Duodenal mucosa (tissue), 2 donors: Measurements from ENCODE around the gene OIT3.

ENCODE experiments used
- H3K27ac ChIP-seq: one replicate; pipeline ENCODE4 v1.7.0; 2013; ENCODE audit warnings: low read depth, low read length
- H3K27me3 ChIP-seq, 2 donors: one replicate each; pipeline ENCODE4 v1.7.0; 2013; ENCODE audit warnings: low read length in 2 of 2, control low read depth in 1 of 2; ENCODE audit not compliant: insufficient read depth in 2 of 2, control insufficient read depth in 1 of 2
- H3K36me3 ChIP-seq, 2 donors: one replicate each; pipeline ENCODE4 v1.7.0; 2013; ENCODE audit warnings: low read length in 2 of 2, control low read depth in 1 of 2; ENCODE audit not compliant: insufficient read depth in 2 of 2, control insufficient read depth in 1 of 2
- H3K4me1 ChIP-seq, 2 donors: one replicate each; pipeline ENCODE4 v1.7.0; 2013; ENCODE audit warnings: low read length in 2 of 2, control low read depth in 1 of 2; ENCODE audit not compliant: insufficient read depth in 2 of 2, control insufficient read depth in 1 of 2
- H3K4me3 ChIP-seq, 2 donors: one replicate each; pipeline ENCODE4 v1.7.0; 2013; ENCODE audit warnings: low read length in 2 of 2, low read depth in 1 of 2
- H3K9ac ChIP-seq, 2 donors: one replicate each; pipeline ENCODE4 v1.7.0; 2013; ENCODE audit warnings: low read length in 2 of 2, low read depth in 1 of 2
- H3K9me3 ChIP-seq, 2 donors: one replicate each; pipeline ENCODE4 v1.7.0; 2013; ENCODE audit warnings: low read length in 2 of 2, control low read depth in 1 of 2; ENCODE audit not compliant: control insufficient read depth in 1 of 2

OIT3 gene

DNA sequence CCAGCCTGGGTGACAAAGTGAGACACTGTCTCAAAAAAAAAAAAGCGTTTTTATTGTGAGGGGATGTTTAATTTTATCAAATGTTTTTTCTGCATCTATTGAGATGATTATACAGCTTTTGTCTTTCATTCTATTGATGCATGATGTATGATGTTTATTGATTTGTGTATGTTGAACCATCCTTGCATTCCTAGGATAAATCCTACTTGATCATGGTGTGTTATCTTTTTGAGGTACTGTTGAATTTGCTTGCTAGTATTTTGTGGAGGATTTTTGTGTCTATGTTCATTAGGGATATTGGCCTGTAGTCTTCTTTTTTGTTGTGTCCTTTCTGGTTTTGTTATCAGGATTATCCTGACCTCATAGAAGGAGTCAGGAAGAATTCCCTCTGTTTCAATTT is 83.3 kb downstream of the OIT3 start:
- Histone ChIP-seq H3K9ac (no peak overlapping the region), H3K27ac (no peak overlapping the region), H3K27me3 (no peaks in the 10 kb centered on the region), H3K36me3 (no peaks in the 10 kb centered on the region), H3K4me3 (no peak overlapping the region), H3K4me1 (no peaks in the 10 kb centered on the region), H3K9me3 (peaks cover 18 to 30% of the 10 kb centered on the region in 2 donors)

DNA sequence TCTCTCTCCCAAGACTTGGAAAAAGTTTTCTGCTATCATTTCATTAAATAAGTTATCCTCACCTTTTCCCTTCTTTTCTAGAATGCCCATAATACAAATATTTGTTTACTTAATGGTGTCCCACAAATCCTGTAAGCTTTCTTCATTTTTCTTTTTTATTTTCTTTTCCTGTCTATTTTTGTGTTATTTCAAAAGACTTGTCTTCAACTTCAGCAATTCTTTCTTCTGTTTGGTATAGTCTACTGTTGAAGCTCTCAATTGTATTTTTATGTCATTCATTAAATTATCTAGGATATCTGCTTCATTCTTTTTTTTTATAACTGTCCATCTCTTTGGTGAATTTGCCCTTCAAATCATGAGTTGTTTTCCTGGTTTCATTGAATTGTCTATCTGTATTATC is 86.2 kb downstream of the OIT3 start:
- Histone ChIP-seq H3K27me3 (no peaks in the 10 kb centered on the region), H3K9ac (no peak overlapping the region), H3K36me3 (no peaks in the 10 kb centered on the region), H3K4me1 (no peaks in the 10 kb centered on the region), H3K9me3 (peaks cover 18 to 30% of the 10 kb centered on the region in 2 donors), H3K27ac (no peak overlapping the region), H3K4me3 (no peak overlapping the region)

DNA sequence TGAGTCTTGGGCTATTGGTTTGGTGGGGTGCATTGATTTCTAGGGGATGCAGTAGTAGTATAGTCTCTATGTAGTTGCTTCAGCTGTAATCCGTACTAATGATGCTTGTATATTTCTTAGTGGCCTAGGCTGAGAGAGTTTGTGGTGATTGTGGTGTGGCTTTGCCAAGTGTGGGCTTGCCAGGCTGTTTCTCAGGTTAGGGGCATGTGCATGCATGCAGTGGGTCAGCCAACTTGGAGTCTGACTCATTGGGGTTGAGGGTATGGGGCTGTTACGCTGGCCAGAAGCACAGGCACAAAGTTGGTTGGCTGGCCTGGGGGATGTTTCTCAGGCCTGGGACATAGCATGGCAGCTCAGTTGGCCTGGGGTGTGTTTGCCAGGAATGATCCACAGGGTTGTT is 86.8 kb downstream of the OIT3 start:
- Histone ChIP-seq H3K36me3 (no peaks in the 10 kb centered on the region), H3K27me3 (no peaks in the 10 kb centered on the region), H3K4me3 (no peak overlapping the region), H3K4me1 (no peaks in the 10 kb centered on the region), H3K9me3 (peaks cover 18 to 27% of the 10 kb centered on the region in 2 donors), H3K9ac (no peak overlapping the region), H3K27ac (no peak overlapping the region)

DNA sequence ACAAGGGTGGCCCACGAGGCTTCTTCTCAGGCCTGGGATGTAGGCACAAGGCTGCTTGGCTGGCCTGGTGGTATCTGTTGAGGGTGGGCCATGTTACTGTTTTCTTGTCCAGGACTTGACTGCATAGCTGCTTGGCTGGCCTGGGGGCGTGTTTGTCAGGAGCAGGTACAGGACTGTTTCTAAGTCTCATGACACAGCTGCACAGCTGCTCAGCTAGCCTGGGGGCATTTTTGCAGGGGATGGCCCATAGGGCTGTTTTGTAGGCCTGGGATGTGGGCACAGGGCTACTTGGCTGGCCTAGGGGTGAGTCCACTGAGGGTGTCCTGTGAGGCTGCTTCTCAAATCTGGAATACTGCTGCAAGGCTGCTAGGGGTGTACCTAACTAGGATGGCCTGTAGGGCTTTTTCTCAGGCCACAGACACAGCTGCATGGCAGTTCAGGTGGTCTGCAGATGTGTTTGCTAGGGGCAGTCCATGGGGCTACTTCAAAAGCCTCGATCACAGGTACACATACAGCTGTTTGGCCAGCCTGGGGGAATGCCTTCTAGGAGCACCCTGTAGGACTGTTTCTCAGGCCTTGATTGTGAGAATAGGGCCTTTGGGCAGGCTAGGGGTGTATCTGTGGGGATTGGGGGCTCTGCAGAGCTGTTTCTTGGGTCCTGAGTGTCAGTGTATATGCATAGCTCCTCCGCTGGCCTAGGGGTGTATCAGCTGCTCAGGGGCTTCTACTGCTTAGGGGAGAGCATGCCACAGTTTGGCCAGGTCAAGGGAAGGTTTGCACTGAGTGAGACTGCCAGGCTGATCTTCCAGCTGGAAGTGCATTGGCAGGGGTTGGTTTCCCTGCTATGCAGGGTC is 87.7 kb downstream of the OIT3 start:
- H3K9ac ChIP-seq = no peak overlapping the region
- H3K27me3 ChIP-seq = no peaks in the 10 kb centered on the region
- H3K9me3 ChIP-seq = peaks cover 17 to 24% of the 10 kb centered on the region in 2 donors
- H3K4me1 ChIP-seq = no peaks in the 10 kb centered on the region
- no peak overlapping the region for H3K27ac ChIP-seq
- no peaks in the 10 kb centered on the region for H3K36me3 ChIP-seq
- H3K4me3 ChIP-seq = no peak overlapping the region

DNA sequence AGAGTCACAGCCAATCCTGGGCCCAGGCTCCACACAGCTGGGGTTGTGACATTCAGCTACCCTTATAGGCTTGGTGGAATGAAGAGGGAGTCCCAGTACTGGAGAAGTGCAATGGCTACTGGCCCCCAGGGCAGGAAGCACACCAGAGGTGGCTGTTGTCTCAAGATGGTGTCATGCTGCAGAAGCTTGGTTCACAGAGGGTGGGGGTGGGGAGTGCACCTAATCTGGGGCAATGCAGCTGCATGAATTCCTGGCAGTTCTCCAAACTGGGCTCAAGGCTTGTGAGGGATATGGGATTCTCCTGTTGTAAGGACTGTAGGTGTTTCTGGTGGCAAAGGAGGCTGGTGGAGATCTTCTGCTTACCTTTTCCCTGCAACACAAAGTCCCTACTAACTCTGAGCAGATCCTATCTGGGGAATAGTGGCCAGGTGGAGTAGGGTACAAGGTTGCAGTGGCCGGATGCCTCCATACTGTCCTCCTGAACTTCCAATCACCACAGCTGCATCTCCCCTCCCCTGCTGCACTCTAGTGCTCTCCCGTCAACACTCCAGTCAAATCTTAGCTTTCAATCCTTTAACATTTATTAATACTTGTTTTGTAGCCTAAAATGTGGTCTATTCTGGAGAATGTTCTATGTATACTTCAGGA is 88.5 kb downstream of the OIT3 start:
- Histone ChIP-seq H3K9me3 (peaks cover 10 to 21% of the 10 kb centered on the region in 2 donors), H3K9ac (no peak overlapping the region), H3K4me3 (no peak overlapping the region), H3K36me3 (no peaks in the 10 kb centered on the region), H3K27ac (no peak overlapping the region), H3K27me3 (no peaks in the 10 kb centered on the region), H3K4me1 (no peaks in the 10 kb centered on the region)
